SK-N-SH treated with all-trans-retinoic acid at 6 μM for 48 hours (cell line): Measurements from ENCODE around the gene GGT5.

Source experiments
- ATAC-seq: fragments of 200-7000 bp; cut with Tn5 transposase; 3 replicates; pipeline ENCODE4 v1.9.1; 2020; ENCODE audit warnings: mild to moderate bottlenecking, moderate library complexity
- ARNTL ChIP-seq: fragments of 450-650 bp; formaldehyde crosslinking; IDR thresholded peaks from 2 replicates; pipeline ENCODE4 v1.5.0; 2020; ENCODE audit warnings: low read depth, mild to moderate bottlenecking, moderate library complexity, borderline replicate concordance
- BACH2 ChIP-seq: fragments of 250-450 bp; sonication (Bioruptor Pico); IDR thresholded peaks from 2 replicates; pipeline ENCODE4 v1.9.0; 2021; ENCODE audit warnings: mild to moderate bottlenecking, borderline replicate concordance
- CREB5 ChIP-seq: fragments of 250-450 bp; sonication (Bioruptor Pico); IDR thresholded peaks from 2 replicates; pipeline ENCODE4 v1.5.1; 2020; ENCODE audit warnings: low read depth, mild to moderate bottlenecking, moderate library complexity
- CSDC2 ChIP-seq: fragments of 250-450 bp; sonication (Bioruptor Pico); IDR thresholded peaks from 2 replicates; pipeline ENCODE4 v1.5.0; 2020; ENCODE audit warnings: mild to moderate bottlenecking, moderate library complexity
- CSRNP3 ChIP-seq: fragments of 250-450 bp; sonication (Bioruptor Pico); IDR thresholded peaks from 2 replicates; pipeline ENCODE4 v1.5.1; 2021; ENCODE audit warnings: mild to moderate bottlenecking, moderate library complexity
- ESRRG ChIP-seq: fragments of 250-450 bp; sonication (Bioruptor Pico); IDR thresholded peaks from 2 replicates; pipeline ENCODE4 v1.6.1; 2021; ENCODE audit warnings: mild to moderate bottlenecking
- GLIS3 ChIP-seq: fragments of 250-450 bp; sonication (Bioruptor Pico); IDR thresholded peaks from 2 replicates; pipeline ENCODE4 v1.5.0; 2020; ENCODE audit warnings: mild to moderate bottlenecking, moderate library complexity
- OSR1 ChIP-seq: fragments of 250-450 bp; sonication (Bioruptor Pico); IDR thresholded peaks from 2 replicates; pipeline ENCODE4 v1.8.0; 2022; ENCODE audit warnings: moderate library complexity, mild to moderate bottlenecking, inconsistent platforms
- PATZ1 ChIP-seq: fragments of 250-450 bp; sonication (Bioruptor Pico); IDR thresholded peaks from 2 replicates; pipeline ENCODE4 v1.8.0; 2020; ENCODE audit warnings: mild to moderate bottlenecking, moderate library complexity, borderline replicate concordance
- POU6F1 ChIP-seq: fragments of 250-450 bp; sonication (Bioruptor Pico); IDR thresholded peaks from 2 replicates; pipeline ENCODE4 v1.8.0; 2021; ENCODE audit warnings: low read depth, mild to moderate bottlenecking, moderate library complexity, borderline replicate concordance
- PPARA ChIP-seq: fragments of 250-450 bp; sonication (Bioruptor Pico); IDR thresholded peaks from 2 replicates; pipeline ENCODE4 v1.5.0; 2020; ENCODE audit warnings: mild to moderate bottlenecking, borderline replicate concordance
- RARB ChIP-seq: fragments of 250-450 bp; sonication (Bioruptor Pico); IDR thresholded peaks from 2 replicates; pipeline ENCODE4 v1.8.0; 2021; ENCODE audit warnings: mild to moderate bottlenecking, moderate library complexity
- SNAI2 ChIP-seq: fragments of 250-450 bp; sonication (Bioruptor Pico); IDR thresholded peaks from 2 replicates; pipeline ENCODE4 v1.5.0; 2020; ENCODE audit warnings: mild to moderate bottlenecking, moderate library complexity
- TCF4 ChIP-seq: fragments of 250-450 bp; sonication (Bioruptor Pico); IDR thresholded peaks from 2 replicates; pipeline ENCODE4 v1.8.0; 2021; ENCODE audit warnings: mild to moderate bottlenecking, moderate library complexity, borderline replicate concordance
- TOX ChIP-seq: fragments of 250-450 bp; sonication (Bioruptor Pico); IDR thresholded peaks from 2 replicates; pipeline ENCODE4 v1.8.0; 2021; ENCODE audit warnings: mild to moderate bottlenecking, moderate library complexity, borderline replicate concordance
- ZC3H10 ChIP-seq: fragments of 250-450 bp; sonication (Bioruptor Pico); IDR thresholded peaks from 2 replicates; pipeline ENCODE4 v1.5.1; 2021; ENCODE audit warnings: mild to moderate bottlenecking, moderate library complexity
- ZFP3 ChIP-seq: fragments of 250-450 bp; sonication (Bioruptor Pico); IDR thresholded peaks from 2 replicates; pipeline ENCODE4 v1.5.0; 2020; ENCODE audit warnings: mild to moderate bottlenecking, moderate library complexity
- ZFP30 ChIP-seq: fragments of 450-650 bp; formaldehyde crosslinking; IDR thresholded peaks from 2 replicates; pipeline ENCODE4 v1.5.0; 2022; ENCODE audit warnings: mild to moderate bottlenecking, moderate library complexity
- ZNF565 ChIP-seq: fragments of 450-650 bp; formaldehyde crosslinking; conservative IDR thresholded peaks from 2 replicates; pipeline ENCODE4 v1.5.0; 2020; ENCODE audit warnings: low read depth, mild to moderate bottlenecking, moderate library complexity
- ZNF70 ChIP-seq: fragments of 450-650 bp; formaldehyde crosslinking; IDR thresholded peaks from 2 replicates; pipeline ENCODE4 v1.5.0; 2020; ENCODE audit warnings: mild to moderate bottlenecking, moderate library complexity

GGT5 gene

GRCh38 chr22:24183321-24184031 is 61.4 kb downstream of the GGT5 start:
- TF ChIP-seq RARB (no peak), ZFP3 (no peak), OSR1 (CRISPR knock-in tag) (no peak), SNAI2 (CRISPR knock-in tag) (no peak), PPARA (CRISPR knock-in tag) (no peak), ZNF565 (CRISPR knock-in tag) (no peak), ZNF70 (no peak), TCF4 (CRISPR knock-in tag) (no peak), CREB5 (no peak), ZC3H10 (no peak), POU6F1 (CRISPR knock-in tag) (no peak), BACH2 (CRISPR knock-in tag) (no peak), CSDC2 (CRISPR knock-in tag) (no peak), ESRRG (CRISPR knock-in tag) (no peak), GLIS3 (no peak), ARNTL (CRISPR knock-in tag) (no peak), TOX (CRISPR knock-in tag) (no peak), CSRNP3 (CRISPR knock-in tag) (no peak), PATZ1 (CRISPR knock-in tag) (no peak)
- ATAC-seq, result no peak

- ATAC-seq, result peak; percentile 35; the same call in 2 of the 3 replicates
These were observed 62.0 kb downstream of the GGT5 start for GRCh38 chr22:24182900-24183246.

- TF ChIP-seq GLIS3 (no peak), ZFP30 (CRISPR knock-in tag) (no peak), PATZ1 (CRISPR knock-in tag) (no peak), BACH2 (CRISPR knock-in tag) (no peak), ZC3H10 (no peak)
- ATAC-seq, result peak; percentile 38
These were observed 62.6 kb downstream of the GGT5 start for GRCh38 chr22:24181996-24182899.
